GM21619 (cell line): Measurements from ENCODE around the gene SLC29A1.

ENCODE experiments used
- ATAC-seq: cut with Tn5 transposase; IDR thresholded peaks from one replicate; pipeline ENCODE4 v1.9.1; 2021; ENCODE audit not compliant: unreplicated experiment

The SLC29A1 gene

DNA sequence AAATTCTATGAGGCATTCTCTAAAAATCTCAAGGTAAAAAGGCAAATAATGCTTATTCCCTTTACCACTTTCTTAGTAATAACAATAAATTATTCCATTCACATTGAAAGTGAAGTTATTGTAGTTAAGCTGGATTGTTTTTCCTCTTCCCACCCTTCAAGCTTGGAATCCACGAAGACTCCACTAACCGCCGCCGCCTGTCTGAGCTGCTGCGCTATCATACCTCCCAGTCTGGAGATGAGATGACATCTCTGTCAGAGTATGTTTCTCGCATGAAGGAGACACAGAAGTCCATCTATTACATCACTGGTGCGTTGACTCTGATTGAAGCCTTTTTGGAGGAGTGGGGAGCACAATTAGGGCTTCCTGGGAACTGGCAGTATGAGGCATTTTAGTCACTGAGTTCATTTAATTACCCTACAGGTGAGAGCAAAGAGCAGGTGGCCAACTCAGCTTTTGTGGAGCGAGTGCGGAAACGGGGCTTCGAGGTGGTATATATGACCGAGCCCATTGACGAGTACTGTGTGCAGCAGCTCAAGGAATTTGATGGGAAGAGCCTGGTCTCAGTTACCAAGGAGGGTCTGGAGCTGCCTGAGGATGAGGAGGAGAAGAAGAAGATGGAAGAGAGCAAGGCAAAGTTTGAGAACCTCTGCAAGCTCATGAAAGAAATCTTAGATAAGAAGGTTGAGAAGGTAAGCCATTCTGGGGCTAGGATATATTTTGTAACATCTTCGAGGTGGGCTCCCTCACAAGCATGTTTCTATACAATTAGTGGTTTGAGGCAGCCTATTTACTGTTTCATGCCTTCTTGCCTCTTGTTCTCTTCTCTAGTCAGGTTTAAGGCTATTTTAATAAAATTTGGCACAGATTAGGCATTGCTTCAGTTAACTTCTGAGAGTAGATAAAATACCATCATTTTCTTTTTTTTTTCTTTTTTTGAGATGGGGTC is 28.5 kb downstream of the SLC29A1 start:
- no peak for ATAC-seq

- ATAC-seq, result no peak
Observed at GRCh38 chr6:44253307-44254101, 30.1 kb downstream of the SLC29A1 start.

GRCh38 chr6:44254191-44255104 is 31.1 kb downstream of the SLC29A1 start:
- no peak for ATAC-seq

GRCh38 chr6:44255105-44255808 is 31.9 kb downstream of the SLC29A1 start:
- no peak for ATAC-seq

GRCh38 chr6:44255871-44256774 is 32.7 kb downstream of the SLC29A1 start:
- no peak for ATAC-seq

DNA sequence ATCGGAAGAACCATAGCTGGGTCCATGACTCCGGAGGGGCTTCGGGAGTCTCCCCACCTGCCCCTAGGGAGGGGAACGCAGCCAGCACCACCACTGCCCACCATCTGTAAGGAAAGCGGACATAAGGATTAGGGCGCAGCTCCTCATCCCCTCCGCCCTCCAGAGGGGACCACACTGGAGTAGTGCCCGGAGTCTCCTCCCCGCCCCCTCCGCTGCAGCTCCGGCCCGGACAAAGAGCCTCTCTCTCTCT is 33.3 kb downstream of the SLC29A1 start:
- no peak for ATAC-seq

GRCh38 chr6:44257025-44257752 is 33.8 kb downstream of the SLC29A1 start, which contains the start of gene SLC35B2:
Gene SLC35B2, minus strand, starts transcription at chr6:44257528. Its CDS starts 118 bp downstream, at chr6:44257410.
- peak; percentile 42 for ATAC-seq

DNA sequence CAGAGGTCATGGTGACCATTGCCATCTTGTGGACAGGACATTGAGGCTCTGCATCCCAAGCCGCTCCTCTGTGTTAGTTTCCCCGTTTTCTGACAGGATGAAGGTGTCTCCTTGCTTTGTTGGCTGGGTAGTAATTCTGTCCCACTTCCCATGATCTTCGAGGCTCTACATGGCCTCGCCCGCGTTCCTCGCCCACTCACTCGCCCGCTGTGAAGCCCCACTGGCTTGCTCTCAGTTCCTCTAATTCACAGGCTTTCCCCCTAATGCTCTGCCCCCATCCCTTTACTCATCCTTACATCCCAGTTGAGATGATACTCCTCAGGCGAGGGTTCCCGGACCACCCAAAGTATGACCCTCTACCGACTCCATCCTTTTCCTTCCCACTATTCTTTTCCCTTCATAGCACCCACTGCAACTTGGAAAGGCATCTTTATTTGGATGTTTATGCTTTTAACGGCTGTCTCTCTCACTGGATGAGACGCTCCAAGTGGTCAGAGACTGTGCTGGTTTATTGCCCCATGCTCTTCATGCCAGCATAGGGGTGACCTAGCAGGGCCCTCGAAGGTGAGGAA is 34.4 kb downstream of the SLC29A1 start:
- peak; percentile 6 for ATAC-seq

DNA sequence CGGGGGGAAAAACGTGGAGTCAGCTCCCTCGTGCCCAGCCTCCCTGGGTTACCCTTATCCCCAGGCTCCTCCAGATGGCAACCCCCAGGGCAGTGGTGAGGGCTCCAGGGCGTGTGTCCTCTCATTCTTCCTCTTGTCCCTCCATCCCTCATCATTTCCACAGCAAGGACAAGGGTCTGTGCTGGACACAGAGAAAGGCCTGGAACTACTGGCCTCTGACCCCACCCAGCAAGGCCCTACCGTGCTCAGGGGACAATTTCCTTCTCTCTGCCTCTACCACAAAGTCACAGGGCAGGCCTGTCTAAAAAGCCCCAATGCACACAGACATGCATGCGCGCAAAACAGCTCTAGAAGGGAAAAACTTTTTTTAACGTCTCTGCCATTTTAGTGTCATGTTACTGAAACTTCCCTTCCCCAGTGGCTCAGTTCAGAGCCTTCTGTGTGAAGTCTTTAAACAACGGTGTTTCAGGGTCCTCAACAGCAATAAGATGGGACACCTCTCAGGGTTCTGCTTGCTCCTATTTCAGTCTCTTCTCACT is 35.0 kb downstream of the SLC29A1 start:
- no peak for ATAC-seq

GRCh38 chr6:44258921-44259320 is 35.5 kb downstream of the SLC29A1 start:
- no peak for ATAC-seq

DNA sequence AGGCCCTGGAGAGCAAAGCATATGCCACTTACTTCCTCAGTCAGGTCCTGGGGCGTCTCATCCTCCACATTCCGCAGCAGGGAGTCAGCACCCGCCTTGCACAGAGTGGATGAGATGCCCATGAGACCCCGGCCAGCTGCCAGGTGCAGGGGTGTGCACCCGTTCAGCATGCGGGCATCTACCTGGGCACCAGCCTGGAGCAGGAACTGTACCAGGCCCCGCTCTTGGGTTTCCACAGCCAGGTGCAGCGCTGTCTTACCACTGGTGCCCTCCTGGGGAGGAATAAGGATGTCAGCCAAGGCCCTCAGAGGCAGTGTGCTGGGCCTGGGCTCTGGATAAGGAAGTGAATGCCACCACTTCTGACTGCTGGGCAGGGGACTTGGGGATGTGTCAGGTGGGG is 36.6 kb downstream of the SLC29A1 start:
- ATAC-seq, result no peak

GRCh38 chr6:44260451-44261297 is 37.3 kb downstream of the SLC29A1 start:
- no peak for ATAC-seq

GRCh38 chr6:44261581-44261980 is 38.2 kb downstream of the SLC29A1 start:
- ATAC-seq, result no peak

DNA sequence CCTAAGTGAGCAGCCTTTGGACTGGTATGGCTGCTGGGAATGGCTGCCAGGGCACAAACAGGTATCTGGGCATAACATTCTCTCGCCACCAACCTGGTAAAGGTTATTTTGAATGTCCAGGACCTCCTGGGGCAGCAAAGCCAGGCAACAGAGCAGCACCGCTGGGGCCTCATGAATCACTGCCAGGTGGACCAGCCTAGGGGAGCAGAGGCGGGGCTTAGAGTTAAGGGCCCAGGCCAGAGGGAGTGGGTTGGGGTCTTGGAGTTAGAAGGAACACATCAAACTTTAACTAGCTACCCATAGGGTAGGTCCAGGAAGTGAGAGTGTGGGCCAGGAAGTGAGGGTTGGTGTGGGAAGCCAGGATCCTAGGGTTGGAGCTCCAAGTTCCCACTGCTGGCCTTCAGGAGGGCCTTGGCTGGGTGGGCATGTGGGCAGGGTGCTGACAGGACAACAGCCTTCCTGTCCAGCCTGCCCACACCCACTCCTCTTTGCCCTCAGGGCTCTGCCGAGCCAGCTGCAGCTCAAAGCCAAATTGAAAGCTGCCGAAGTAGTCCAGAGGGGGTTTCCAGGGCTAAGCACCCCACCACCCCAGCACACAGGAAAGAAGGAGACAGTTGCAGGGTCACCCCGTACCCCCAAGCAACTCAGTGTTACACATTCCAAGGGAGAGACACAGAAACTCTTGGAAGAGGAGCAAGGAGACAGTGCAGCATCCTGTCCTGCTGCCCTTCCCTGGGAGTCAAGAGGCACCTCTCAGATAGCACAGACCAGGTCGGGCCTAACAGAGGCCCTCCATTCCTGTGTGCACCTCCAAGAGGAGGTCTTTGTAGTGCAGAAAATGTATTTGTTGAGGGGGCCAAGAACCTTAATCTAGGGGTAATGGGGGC is 39.3 kb downstream of the SLC29A1 start:
- no peak for ATAC-seq

DNA sequence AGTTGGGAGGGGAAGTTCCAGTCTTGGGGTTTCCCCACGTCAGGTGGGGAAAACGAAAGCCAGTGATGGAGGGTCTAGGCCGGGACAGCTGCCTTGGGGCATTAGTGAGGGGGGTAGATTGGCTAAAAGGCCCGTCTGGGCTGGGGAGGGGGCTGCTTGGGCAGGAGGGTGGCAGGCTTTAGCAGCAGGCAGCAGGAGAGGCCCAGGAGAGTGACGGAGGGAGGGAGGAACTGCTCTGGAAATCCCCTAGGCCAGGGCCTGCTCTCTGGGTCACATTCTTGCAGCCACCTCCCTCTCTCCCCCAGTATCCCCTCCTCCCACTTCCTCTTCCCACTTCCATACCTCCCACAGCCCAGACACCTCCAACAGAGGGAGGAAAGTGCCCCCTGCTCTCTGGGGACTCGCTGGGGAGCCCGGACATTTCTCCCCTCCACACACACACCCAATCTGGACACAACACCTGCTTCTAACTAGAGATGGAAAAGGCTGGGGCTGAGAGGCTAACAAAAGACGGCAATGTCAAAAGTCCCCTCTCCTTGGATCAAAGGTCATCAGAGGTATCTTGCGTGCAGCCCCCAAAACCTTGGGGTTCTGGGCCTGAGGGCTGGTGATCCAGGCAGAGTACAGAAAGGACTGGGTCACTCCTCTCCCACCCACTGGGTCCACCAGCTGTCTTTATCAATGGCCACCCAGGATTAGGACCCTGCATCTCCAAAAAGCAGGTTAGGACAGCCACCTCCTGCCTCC is 40.1 kb downstream of the SLC29A1 start:
- ATAC-seq, result no peak
